Activated CD4-positive, alpha-beta T cell treated with anti-CD3 and anti-CD28 coated beads for 1 hour (primary cell): ENCODE data around the gene GLIPR2.
A peak's percentile ranks its signal among the peaks of the same experiment; 100 is the strongest.
"Not testable (repeated sequence)": the region's sequence is repeated elsewhere in the genome, so short reads cannot be mapped to it uniquely, and the experiment has no call there.

Experiments
- DNase-seq: peaks from one replicate; pipeline ENCODE4 v3.0.0-alpha.2; 2020

GLIPR2 gene

DNA sequence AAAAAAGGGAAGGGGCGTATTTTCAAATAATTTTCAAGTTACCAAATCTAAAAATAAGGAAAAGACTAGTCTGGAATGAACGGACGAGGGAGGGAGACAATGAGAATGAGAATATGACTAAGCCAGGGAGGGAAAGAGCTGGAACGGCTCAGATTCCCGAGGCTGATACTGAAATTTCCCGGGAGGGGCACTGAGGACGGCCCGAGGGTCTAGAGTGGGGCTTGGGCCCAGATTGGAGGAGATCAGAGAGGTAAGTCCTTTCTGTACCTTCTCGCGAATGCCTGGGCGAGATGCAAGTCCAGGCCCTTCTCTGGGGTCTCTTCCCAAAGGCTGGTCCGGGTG lies 29.3 kb downstream of the GLIPR2 start:
- no peak for DNase-seq

DNA sequence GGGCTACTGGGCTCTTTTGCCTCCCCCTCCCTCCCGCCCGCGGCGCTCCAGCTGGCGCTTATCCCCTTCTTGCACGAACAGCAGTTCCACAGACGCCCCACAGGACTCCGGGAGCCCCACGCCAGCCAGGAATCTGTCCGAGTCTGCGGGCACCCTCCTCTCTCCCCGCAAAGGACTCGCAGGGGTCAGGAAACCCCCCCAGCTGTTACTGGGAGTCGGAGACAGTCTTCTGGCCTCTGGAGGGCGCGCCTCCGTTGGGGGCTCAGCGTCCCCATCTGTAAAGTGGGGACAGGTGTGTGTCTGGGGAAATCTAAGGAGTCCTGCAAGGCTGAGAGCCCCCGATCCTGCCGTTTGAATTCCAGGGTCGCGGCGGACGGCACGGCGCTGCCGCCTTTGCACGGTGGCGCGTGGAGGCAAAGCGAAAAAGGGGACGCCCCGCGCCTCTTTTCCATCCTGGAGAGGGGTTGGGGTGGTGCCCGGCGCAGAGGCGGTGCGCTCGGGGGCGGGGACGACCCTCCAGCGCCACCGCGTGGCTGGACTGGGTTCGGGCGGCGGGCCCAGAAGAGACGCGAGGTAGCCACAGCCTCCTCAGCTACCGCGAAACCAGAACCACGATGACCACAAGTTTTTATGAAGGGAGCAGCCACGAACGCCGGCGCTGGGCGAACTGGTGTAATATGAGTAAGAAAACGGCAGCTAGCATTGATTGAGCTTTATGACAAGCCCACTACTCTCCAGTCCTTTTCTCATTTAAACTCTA lies 29.8 kb downstream of the GLIPR2 start:
- peak; percentile 74 for DNase-seq

DNA sequence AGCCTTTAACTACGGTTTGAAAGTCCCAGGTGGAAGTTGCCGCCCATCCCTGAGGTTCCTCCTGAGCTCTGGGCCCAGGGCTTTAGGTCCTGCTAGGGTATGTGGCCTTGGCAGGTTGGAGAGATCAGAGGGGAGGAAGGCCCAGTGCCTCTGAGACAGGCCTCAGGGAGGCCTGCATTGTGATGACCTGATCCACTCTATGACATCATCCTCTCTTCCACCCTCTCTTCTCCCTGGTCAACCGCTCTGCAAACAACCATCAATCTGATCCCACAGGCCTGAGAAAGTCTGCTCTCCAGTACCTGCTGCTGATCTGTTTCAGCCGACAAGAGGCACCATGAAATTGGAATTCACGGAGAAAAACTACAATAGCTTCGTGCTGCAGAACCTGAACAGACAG lies 32.6 kb downstream of the GLIPR2 start, which contains the start of gene CCIN:
Gene CCIN, plus strand, starts transcription at position 223 of the 400 bp plus-strand sequence. Its CDS starts 115 bp downstream, at position 338.
- no peak for DNase-seq

DNA sequence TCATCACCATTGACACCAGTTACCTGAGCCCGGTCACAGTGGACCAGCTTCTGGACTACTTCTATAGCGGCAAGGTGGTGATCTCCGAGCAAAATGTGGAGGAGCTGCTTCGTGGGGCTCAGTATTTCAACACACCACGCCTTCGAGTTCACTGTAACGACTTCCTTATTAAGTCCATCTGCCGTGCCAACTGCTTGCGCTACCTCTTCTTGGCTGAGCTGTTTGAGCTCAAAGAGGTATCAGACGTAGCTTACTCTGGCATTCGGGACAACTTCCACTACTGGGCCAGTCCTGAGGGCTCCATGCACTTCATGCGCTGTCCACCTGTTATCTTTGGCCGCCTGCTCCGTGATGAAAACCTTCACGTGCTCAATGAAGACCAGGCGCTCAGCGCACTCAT lies 33.2 kb downstream of the GLIPR2 start:
- DNase-seq = no peak

DNA sequence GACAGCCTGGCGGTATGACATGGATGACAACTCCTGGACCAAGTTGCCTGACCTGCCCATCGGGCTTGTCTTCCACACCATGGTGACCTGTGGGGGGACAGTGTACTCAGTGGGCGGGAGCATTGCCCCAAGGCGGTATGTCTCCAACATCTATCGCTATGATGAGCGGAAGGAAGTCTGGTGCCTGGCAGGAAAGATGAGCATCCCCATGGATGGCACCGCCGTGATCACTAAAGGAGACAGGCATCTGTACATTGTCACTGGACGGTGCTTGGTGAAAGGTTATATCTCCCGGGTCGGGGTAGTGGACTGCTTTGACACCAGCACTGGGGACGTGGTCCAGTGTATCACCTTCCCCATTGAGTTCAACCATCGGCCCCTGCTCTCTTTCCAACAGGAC lies 34.0 kb downstream of the GLIPR2 start:
- DNase-seq = no peak

DNA sequence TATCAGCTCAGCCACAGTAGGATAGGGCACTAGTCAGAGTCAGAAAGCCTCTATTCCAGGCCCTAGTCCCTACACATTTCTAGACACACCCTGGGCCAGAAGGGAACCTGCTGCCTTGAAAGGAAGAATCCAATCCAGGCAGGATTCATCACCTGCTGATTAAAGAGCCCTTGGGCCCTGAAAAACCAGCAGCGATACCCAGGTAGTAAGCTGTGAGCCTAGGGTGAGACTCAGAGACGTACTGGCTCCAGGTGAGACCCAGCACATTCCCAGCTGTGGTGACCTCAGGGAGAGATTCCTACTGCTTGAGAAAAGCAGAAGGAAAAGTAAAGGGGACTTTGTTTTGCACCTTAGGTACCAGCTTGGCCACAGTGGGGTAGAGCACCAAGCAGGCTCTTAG lies 37.3 kb downstream of the GLIPR2 start:
- no peak for DNase-seq

DNA sequence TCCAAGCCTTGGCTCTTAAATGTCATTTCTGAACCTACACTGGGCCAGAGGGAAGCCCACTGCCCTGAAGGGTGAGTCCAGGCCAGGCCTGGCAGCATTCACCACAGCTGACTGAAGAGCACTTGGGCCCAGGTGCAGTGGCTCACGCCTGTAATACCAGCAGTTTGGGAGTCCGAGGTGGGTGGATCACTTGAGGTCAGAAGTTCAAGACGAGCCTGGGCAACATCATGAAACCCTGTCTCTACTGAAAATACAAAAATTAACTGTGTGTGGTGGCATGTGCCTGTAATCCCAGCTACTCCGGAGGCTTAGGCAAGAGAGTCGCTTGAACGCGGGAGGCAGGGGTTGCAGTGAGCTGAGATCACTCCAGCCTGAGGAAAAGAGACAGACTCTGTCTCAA lies 37.7 kb downstream of the GLIPR2 start:
- DNase-seq = no peak

DNA sequence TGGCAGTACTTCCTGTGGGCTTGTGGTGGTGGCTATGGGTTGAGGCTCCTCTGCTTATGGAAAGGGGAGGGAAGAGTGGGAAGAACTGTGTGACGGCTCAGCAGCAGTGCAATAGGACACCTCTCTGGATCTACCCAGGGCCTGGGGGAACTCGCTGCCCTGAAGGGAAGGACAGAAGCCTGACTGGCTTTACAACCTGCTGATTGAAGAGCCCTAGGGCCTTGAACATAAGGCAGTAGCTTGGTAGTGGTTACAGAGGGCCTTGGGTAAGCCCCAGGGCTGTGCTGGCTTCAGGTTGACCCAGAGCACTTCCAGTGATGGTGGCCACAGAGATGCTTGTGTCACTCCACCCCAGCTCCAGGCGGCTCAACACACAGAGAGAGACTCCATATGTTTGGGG lies 38.2 kb downstream of the GLIPR2 start:
- DNase-seq = no peak

DNA sequence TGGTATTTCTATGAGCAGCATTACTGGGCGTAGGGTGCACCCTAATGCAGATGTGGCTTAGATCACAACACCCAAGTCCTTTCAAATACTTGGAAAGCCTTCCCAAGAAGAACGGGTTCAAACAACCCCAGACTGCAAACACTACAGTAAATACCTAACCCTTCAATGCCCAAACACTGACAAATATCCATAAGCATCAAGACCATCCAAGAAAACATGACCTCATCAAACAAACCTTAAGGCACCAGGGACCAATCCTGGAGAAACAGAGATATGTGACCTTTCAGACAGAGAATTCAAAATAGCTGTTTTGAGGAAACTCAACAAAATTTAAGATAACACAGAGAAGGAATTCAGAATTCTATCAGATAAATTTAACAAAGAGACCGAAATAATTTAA lies 38.7 kb downstream of the GLIPR2 start:
- DNase-seq = not testable (repeated sequence)

DNA sequence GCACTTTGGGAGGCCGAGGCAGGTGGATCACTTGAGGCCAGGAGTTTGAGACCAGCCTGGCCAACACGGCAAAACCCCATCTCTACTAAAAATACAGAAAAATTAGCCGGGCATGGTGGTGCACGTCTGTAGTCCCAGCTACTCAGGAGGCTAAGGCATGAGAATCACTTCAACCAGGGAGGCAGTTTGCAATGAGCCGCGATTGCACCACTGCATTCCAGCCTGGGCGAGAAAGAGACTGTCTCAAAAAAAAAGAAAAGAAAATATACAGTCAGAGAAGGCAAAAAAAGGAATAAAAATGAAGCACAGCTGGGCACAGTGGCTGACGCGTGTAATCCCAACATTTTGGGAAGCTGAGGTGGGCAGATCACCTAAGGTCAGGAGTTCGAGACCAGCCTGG lies 40.0 kb downstream of the GLIPR2 start:
- not testable (repeated sequence) for DNase-seq

DNA sequence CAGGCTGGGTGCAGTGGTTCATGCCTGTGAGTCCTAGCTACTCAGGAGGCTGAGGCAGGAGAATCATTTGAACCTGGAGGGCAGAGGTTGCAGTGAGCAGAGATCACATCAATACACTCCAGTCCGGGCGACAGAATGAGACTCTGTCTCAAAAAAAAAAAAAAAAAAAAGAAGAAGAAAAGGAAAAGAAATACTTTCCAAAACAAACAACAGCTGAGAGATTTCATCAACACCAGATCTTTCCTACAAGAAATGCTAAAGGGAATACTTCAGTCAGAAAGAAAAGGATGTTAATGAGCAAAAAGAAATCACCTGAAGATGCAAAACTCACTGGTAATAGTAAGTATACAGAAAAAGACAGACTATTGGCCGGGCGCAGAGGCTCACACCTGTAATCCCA lies 41.0 kb downstream of the GLIPR2 start:
- DNase-seq = no peak

DNA sequence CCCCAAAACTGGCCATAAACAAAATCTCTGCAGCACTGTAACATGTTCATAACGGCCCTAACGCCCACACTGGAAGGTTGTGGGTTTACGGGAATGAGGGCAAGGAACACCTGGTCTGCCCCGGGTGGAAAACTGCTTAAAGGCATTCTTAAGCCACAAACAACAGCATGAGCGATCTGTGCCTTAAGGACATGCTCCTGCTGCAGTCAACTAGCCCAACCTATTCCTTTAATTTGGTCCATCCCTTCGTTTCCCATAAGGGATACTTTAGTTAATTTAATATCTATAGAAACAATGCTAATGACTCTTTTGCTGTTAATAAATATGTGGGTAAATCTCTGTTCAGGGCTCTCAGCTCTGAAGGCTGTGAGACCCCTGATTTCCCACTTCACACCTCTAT lies 43.7 kb downstream of the GLIPR2 start:
- DNase-seq = not testable (repeated sequence)

DNA sequence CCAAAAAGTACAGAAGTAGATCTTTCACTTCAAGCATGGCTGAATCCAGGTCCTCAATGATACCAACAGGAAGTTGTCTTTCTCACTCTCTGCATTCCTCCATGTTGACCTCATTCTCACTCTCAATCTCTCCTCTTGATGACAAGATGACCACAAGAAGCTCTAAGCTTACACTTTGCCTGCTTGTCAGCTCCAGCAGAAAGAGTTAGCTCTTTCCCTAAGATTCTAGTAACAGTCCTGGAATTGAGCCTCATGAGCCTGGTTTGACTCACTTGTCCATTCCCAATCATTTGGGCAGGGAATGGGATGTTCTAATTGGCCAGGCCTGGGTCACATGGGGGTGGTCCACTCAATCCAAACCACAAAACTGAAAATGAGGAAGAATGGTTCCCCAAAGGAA lies 50.9 kb downstream of the GLIPR2 start:
- DNase-seq = no peak

DNA sequence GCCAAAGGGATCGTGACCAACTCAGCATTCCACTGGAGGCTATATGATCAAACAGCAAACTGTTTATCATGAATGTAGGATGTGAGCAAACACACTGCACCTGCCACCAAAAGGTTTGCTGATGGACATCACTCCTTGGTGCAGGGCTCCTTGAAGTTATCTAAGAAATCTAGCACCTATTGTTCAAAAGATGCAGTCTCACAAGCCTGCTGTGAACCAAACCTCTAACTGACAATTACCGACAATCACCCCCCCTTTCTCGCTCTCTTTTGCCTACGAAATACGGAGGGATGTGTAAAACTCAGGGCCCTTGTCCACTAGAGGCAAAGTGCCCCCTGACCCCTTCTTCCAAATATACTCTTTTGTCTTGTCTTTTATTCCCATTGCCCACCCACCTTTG lies 51.7 kb downstream of the GLIPR2 start:
- no peak for DNase-seq

DNA sequence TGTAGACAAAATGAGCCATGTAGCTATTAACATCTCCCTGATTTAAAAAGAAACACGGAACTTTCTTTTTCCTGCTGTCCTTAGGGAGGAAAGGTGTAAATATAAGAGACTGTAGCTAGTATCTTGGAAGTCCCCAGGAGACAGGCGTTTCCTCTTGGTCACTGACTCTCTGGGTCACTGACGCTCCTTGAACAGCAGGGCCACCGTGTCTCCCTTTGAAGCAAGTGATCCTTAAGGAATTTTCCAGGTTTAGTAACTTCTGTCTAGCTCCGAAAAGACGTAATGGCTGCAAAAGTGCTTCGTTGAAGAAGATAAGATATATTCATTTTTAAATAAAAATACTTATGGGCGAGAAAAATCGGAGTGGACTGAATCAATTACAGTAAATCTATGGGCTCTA lies 53.4 kb downstream of the GLIPR2 start:
- no peak for DNase-seq

DNA sequence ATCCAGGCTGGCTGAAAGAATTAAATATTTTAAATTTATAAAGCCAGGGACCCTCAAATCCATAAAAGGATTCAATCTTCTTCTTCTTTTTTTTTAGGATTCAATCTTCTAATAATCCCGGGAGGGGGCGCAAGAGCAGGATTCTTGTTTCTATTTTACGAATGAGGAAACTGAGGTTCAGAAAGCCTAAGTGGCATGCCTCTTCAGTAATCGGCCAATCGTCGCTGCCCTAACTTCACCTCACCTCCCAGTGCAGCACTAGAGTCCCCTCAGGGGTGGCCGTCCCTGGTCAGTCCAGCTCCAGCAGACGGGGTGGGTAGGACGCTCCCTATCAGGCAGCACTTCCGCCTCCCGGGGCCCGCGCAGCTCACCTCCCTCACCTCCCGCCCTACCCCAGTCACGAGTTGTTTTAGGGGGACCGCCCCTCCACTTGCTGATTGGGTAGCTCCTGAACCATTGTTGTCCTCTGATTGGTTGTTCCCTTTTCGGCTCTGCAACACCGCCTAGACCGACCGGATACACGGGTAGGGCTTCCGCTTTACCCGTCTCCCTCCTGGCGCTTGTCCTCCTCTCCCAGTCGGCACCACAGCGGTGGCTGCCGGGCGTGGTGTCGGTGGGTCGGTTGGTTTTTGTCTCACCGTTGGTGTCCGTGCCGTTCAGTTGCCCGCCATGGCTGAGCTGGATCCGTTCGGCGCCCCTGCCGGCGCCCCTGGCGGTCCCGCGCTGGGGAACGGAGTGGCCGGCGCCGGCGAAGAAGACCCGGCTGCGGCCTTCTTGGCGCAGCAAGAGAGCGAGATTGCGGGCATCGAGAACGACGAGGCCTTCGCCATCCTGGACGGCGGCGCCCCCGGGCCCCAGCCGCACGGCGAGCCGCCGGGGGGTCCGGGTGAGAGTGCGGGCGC lies 54.1 kb downstream of the GLIPR2 start, which contains the start of gene CLTA:
Gene CLTA, plus strand, starts transcription at position 534 of the 902 bp plus-strand sequence. Its CDS starts 136 bp downstream, at position 670.
- peak; percentile 87 for DNase-seq

DNA sequence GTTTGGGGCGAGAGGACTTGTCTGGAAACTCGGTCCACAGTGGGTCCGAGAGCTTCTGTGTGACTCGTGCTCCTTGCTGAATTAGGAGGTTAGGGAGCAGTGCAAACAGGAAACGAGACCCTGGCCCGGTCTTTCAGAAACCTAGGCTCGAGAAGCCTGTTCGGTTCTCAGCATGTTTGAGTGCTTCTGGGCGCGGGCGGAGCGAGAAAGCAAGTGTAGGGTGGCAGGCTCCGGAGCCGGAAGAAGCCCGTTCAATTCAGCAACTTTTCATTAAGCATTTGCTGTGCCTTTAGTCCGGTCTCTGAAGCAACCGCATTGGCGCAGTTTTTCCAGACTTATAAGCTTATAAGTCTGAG lies 54.7 kb downstream of the GLIPR2 start:
- DNase-seq = peak; percentile 31

DNA sequence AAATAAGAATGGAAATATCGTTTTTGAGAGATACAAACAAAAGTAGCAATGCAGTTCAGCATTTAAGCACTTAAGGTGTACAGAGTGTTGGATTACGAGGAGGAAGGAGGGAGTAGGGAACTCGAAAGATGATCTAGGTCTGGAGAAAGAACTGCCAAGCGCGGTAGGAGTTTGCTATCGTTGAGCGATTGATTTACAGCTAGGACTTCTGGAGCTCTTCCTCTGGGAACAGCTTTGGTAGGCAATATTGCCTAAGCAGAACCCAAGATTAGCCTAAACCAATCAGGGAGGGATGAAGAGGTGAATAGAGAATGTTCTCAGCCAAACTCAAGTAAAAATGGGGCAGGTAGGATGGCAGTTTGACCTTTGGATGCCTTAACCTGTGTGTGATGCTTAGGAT lies 55.2 kb downstream of the GLIPR2 start:
- DNase-seq = no peak

DNA sequence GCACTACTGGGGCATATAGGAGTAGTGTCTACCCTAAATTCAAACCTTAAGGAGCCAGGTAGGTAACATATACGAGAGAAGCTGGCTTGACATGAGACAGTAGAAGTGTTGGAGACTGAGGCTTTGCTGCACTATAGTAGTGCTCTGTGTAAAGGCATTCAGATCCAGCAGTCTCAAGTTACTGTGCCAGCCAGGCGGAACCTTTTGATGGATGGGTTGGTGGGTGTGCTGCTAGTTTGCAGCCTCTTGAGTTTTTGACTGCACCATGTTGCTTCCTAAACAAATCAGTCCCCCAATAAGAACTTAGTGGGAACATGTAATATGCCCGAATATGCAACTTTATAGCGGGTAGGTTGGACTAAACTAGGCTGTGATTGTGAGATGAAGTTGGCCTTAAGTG lies 55.7 kb downstream of the GLIPR2 start:
- DNase-seq = no peak

DNA sequence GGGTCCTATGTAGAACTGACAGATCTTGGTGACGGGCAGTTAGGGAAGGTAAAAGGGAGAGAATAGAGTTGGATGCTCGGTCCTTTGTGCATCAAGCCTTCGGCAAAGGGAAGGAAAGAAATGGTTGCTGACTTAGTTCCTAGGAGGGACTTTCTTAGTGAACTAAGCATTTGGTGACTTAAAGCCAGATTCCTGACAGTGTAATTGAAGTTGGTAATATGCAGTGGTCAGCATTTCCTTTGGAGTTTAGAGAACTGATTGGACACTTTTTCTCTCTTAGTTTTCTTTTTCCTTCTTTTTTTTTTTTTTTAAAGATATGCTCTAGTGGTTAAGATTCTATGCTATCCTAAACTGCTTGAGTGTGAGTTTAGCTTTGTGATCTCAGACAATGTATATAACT lies 56.5 kb downstream of the GLIPR2 start:
- no peak for DNase-seq

DNA sequence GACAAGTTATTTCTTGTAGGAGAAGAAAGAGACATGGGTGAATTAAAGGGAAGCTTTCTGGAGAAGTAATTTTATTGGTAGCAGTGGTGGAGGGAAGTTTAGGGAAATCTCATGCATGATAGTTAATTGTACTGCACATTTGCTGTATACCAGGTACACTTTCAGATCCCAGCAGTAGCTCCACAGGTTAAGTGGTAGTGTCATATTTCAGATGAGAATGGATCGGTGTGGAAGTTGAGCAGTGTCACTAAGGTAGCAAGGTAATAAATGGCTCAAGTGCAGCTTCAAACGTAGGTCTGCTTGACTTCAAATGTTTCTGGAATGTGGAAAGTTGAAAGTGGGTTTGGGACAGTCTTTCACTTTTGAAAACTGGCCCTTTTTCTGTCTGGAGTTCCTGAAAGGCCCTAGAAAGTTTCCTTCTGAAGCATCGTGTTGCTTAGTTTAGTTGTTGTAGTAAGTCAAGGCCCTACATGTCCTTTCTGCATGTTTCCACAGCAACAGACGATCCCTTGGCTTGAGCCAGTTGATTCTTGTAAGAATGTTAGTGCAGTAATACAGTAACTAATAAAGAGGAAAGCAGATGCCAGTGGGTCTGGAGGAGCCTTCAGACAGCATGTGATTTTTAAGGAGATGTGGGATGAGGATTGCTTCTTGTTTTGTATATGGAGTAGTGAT lies 57.9 kb downstream of the GLIPR2 start:
- no peak for DNase-seq

DNA sequence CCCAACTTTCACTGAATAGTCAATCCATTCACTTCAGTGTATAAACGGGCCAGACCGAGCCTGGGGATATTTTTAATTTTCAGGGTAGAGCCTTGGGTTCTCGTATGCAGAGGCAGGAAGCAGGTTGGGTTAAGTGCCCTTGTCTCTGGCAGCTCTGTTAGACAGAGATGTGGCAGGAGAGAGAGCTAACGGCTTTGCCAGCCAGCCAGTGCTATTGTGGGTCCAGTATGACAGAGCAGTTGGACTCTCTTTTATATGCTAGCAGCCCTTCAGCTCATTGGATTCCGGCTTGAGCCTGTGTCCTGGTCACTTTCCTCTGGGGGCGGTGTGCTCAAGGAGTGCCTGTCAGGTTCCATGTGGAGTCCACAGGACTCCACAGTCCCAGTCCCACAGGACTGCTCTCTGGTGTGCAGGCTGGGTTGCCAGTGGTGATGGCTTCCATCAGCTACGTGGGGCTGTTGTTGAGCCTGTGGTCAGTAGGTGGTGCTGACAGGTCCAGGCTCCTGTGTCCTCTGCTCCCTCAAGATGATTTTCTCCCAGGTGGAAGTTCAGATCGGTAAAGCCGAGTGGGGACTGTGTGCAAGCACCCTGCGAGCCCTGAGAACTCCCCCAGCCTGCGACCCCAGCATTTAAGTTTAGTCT lies 68.5 kb downstream of the GLIPR2 start:
- DNase-seq = no peak

DNA sequence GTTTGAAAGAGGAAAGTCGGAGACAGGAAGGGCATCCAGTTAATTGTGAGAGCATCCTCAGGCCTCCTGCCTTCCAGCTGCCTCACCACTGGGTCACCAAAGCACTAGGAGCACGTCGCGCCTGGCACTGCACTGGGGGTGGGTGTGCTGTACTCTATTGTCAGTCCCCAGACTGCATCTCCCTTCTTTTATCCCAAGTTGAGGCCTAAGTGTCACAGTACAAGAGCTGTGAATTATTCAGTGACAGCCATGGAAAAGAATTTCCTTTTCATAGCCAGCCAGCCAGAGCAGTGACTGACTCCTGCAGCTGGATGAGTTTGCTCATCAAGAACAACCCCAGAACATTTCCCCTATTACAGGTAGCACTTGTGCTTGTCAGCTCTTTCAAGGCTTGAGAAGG lies 70.5 kb downstream of the GLIPR2 start:
- DNase-seq = no peak
